Body of pancreas (tissue), 4 donors: Measurements from ENCODE around the gene FBXO21. TPM values are rescaled to one million over a fixed set of nuclear protein-coding genes. Genes with fewer than 3 reads are reported as not detected.

ENCODE experiments used
- ATAC-seq: fragments of 150-250 bp; one replicate; pipeline ENCODE4 v1.9.1; 2016
- DNase-seq, 4 donors: peaks; one replicate each; pipeline ENCODE4 v3.0.0-alpha.2; 2019
- H3K27ac ChIP-seq, 4 donors: fragments of 200-600 bp; sonication (generic); 1 replicate in 3 of 4; 2 replicates in 1 of 4; pipeline versions ENCODE4 v1.5.1 to v1.6.1; 2016 to 2019; ENCODE audit warnings: mild to moderate bottlenecking in 1 of 4, mixed read lengths in 1 of 4, moderate library complexity in 1 of 4
- H3K27me3 ChIP-seq, 2 donors: fragments of 200-600 bp; sonication (generic); one replicate each; pipeline ENCODE4 v1.6.0; 2016; ENCODE audit warnings: mild to moderate bottlenecking in 1 of 2
- H3K36me3 ChIP-seq, 2 donors: fragments of 200-600 bp; sonication (generic); replicated peaks in 1 of 2; 2 replicates each; pipeline ENCODE4 v1.5.1; 2016; ENCODE audit warnings: low read depth in 2 of 2; ENCODE audit not compliant: insufficient read depth in 1 of 2
- H3K4me1 ChIP-seq: fragments of 200-600 bp; sonication (generic); one replicate; pipeline ENCODE4 v1.6.0; 2016
- H3K4me3 ChIP-seq, 2 donors: fragments of 200-600 bp; sonication (generic); 1 replicate in 1 of 2; 2 replicates in 1 of 2; pipeline ENCODE4 v1.5.1; 2016 to 2019
- H3K9me3 ChIP-seq, 3 donors: fragments of 200-600 bp; sonication (generic); 1 replicate in 2 of 3; 2 replicates in 1 of 3; pipeline ENCODE4 v1.5.1; 2016
- CTCF ChIP-seq, 7 experiments: fragments of 450-650 bp in 4 of 7; fragments of 200-600 bp in 3 of 7; sonication (generic) in 3 of 7; IDR thresholded peaks; one replicate each; pipeline ENCODE4 v1.5.1; 2016 to 2019; ENCODE audit warnings: antibody characterized with exemption in 7 of 7
- POLR2A ChIP-seq, 3 donors: fragments of 450-650 bp; IDR thresholded peaks; one replicate each; pipeline ENCODE4 v1.6.1; 2016; ENCODE audit warnings: antibody characterized with exemption in 3 of 3, mild to moderate bottlenecking in 2 of 3
- WGBS, 2 donors: methylation state at CpG; one replicate each; pipeline ENCODE4 v1.1.5; 2017; 5-methylcytosine and 5-hydroxymethylcytosine counted together
- intact Hi-C: fragments of 100-400 bp; cut with DNase I; formaldehyde crosslinking; loops from one replicate; pipeline ENCODE4 v1.15.1; 2023
- total RNA-seq, 2 donors: library from RNA; depleted of rRNA; stranded (reverse); fragments of >200 nt; gene quantifications; one replicate each; pipeline ENCODE4 v1.1.0, GENCODE V29; 2016

Gene FBXO21
- total RNA-seq, 2 donors from 2014 or later = 43.6 to 76.5 TPM

- Histone ChIP-seq H3K4me3 (no peak overlapping the region), H3K27me3 (no peaks in the 10 kb centered on the region), H3K4me1 (no peaks in the 10 kb centered on the region), H3K27ac (no peak overlapping the region), H3K9me3 (no peaks in the 10 kb centered on the region), H3K36me3 (peaks cover 0 to 20% of the 10 kb centered on the region in 2 donors)
- intact Hi-C loops = no loop called here
- DNase-seq (no peak), ATAC-seq (no peak)
- WGBS, 2 donors = 65 to 66% methylated on average over 5 of the region's 5 CpGs
- TF ChIP-seq POLR2A (IDR thresholded peaks at IDR 0.05) (no peak), CTCF (IDR thresholded peaks at IDR 0.05) (no peak)
Measured at GRCh38 chr12:117151403-117152031, 38.8 kb downstream of the FBXO21 start.

DNA sequence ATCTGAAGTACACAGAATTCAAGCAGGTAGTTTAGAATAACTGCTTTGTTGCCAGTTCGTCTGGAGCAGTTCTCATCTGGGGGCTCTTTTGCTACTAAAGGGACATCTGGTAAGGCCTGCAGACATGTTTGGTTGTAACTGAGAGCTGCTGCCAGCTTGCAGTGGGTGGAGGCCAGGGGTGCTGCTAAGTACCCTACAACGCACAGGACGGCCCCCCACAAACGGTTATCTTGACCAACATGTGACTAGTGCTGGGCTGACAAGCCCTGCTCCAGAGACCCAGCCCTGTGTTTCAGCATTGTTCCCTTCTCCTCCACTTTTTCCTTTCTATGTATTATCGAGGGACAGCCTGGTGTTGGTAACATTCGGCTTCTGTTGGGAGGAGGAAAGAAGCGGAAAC lies 40.8 kb downstream of the FBXO21 start:
- no peaks in the 10 kb centered on the region for H3K9me3 ChIP-seq
- H3K4me3 ChIP-seq = no peak overlapping the region
- no peaks in the 10 kb centered on the region for H3K27me3 ChIP-seq
- peaks cover 0 to 14% of the 10 kb centered on the region in 2 donors for H3K36me3 ChIP-seq
- TF ChIP-seq POLR2A (IDR thresholded peaks at IDR 0.05) (no peak), CTCF (IDR thresholded peaks at IDR 0.05) (no peak)
- ATAC-seq (no peak), DNase-seq (no peak)
- intact Hi-C loops = no loop called here
- WGBS, 2 donors = 81 to 86% methylated on average over 6 to 7 of the region's 7 CpGs
- H3K27ac ChIP-seq = no peak overlapping the region
- no peaks in the 10 kb centered on the region for H3K4me1 ChIP-seq

- intact Hi-C loops = no loop called here
- DNase-seq = no peak
- peaks cover 0 to 9% of the 10 kb centered on the region in 2 donors for H3K36me3 ChIP-seq
- H3K4me3 ChIP-seq = no peak overlapping the region
- no peak for ATAC-seq
- 85 to 92% methylated on average over 6 of the region's 6 CpGs for WGBS, 2 donors
- H3K27ac ChIP-seq = no peak overlapping the region
- H3K4me1 ChIP-seq = peaks cover under 1% of the 10 kb centered on the region
- no peaks in the 10 kb centered on the region for H3K9me3 ChIP-seq
- H3K27me3 ChIP-seq = no peaks in the 10 kb centered on the region
- no peak for TF ChIP-seq CTCF (IDR thresholded peaks at IDR 0.05)
- no peak for TF ChIP-seq POLR2A (IDR thresholded peaks at IDR 0.05)
Measured at GRCh38 chr12:117148642-117149041, 41.6 kb downstream of the FBXO21 start.

DNA sequence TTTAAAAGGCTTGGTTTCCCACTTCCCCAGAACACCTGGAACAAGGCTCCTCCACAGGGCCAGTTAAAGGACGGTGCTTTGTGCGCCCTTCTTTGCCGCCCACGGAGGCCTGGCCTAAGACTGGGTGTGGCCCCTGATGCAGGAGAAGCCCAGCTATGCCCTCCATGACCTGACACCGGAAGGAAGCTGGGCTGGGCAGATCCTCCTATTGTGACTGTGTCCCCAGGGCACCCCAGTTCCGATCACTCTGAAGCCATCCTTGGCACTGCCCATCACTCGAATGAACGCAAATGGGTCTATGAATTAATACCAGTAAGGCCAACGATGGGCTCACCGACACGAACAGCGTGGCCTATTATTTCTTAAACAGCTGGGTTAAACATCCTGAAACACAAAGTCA lies 42.6 kb downstream of the FBXO21 start:
- WGBS, 2 donors = 84 to 95% methylated on average over 12 of the region's 12 CpGs

More for the DNA sequence above, 42.6 kb downstream of the FBXO21 start:
- intact Hi-C loops = no loop called here
- no peaks in the 10 kb centered on the region for H3K27me3 ChIP-seq
- H3K36me3 ChIP-seq = peaks cover 0 to 9% of the 10 kb centered on the region in 2 donors
- no peak for DNase-seq
- ATAC-seq = no peak
- peaks cover 5% of the 10 kb centered on the region for H3K4me1 ChIP-seq
- H3K9me3 ChIP-seq = no peaks in the 10 kb centered on the region
- H3K27ac ChIP-seq = no peak overlapping the region
- no peak overlapping the region for H3K4me3 ChIP-seq
- TF ChIP-seq CTCF (IDR thresholded peaks at IDR 0.05) = no peak
- no peak for TF ChIP-seq POLR2A (IDR thresholded peaks at IDR 0.05)
